ENCODE measurements around the gene TIPIN.
"Not testable (repeated sequence)": the region's sequence is repeated elsewhere in the genome, so short reads cannot be mapped to it uniquely, and the experiment has no call there.

Gene TIPIN

DNA sequence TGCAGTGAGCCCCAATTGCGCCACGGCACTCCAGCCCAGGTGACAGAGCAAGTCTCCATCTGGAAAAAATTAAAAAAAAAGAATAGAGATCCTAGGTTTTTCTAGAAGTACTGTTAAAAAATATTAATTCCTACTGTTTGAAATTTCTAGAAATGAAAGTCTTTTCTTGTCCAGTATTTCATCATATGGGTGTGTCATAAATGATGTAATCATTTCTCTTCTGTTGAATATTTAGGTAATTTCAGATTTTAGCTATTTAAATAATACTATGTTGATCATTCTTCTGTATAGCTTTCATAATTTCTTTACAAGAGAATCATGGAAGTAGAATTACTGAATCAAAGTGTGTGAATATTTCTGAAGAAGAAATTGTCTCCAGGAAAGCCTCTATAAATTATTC, 24.9 kb upstream of the TIPIN start:
- not testable (repeated sequence) for DNase-seq (ENCODE audit: low read depth)

DNA sequence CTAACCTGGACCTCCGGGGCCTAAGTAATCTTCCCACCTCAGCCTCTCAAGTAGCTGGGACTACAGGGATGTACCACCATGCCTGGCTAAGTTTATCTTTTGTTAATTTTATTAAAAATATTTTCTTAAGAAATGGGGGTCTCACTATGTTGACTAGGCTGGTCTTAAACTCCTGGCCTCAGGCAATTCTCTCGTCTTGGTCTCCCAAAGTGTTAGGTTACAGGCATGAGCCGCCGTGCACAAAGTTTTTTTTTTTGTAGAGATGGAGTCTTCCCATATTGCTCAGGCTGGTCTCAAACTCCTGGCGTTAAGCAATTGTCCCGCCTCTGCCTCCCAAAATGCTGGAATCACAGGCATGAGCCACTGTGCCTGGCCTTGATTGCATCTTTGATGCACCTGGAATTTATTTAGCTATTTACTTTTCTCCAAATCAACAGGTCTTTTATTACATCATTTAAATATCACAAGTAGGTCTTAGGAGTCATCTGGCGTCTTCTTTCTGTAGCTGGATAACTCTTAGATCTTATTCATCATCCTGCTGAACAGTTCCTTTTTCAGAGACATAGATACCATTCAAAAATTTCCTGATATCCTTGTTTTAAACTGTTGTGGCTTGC, 22.4 kb upstream of the TIPIN start:
- DNase-seq (ENCODE audit: low read depth): no peak

DNA sequence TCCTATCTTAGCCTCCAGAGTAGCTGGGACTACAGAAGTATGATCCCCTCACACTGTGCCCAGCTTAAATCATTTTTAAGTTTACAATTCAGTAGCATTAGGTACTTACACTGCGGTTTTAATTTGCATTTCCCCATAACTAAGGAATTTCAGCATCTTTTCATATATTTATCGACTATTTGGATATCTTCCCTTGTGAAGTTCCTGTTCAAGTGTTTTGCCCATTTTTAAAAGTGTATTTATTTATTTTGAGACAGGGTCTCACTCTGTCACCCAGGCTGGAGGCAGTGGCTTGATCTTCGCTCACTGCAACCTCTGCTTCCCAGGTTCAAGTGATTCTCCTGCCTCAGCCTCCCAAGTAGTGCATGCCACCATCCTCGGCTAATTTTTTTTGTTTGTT, 17.7 kb upstream of the TIPIN start:
- no peak for DNase-seq (ENCODE audit: low read depth)

DNA sequence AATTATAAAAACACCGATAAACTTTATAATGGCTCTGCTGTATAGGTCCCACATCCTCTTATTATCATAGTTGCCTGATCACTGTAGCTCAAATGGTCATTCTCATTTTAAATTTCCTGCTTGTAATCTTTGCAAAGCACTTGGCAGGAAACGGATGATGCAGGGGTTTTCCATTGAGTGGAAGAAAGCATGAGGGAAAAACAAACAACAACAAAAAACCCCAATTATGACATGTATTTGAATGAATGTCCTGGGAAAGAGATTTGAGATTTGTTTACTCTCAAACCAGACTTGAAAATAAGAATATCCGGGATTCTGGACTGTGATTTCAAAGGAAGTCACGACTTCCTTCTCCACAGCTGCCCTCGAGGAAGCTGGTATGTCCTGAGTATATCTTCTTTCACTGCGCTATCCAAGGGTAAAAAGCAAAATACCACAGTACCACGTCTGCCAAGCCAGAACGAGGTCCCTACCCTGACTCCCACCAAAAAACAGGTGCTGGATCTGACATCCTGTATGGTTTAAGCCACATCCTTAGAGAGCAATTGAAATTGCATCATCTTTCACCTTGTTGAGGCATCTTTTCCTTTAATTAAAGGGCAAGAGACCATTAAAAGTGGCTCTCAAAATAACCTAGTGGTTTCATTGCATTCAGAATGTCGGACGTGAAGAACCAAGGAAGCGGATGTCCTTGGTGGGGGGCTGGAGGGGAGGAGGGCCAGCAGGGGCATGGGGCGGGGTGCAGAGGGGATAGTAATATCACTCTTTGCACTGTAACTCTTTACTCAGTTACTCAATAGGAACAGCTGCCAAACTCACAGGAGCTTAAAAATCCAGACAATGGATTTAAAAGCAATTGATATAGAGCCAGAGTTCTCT, 13.5 kb upstream of the TIPIN start:
- DNase-seq (ENCODE audit: low read depth): no peak

DNA sequence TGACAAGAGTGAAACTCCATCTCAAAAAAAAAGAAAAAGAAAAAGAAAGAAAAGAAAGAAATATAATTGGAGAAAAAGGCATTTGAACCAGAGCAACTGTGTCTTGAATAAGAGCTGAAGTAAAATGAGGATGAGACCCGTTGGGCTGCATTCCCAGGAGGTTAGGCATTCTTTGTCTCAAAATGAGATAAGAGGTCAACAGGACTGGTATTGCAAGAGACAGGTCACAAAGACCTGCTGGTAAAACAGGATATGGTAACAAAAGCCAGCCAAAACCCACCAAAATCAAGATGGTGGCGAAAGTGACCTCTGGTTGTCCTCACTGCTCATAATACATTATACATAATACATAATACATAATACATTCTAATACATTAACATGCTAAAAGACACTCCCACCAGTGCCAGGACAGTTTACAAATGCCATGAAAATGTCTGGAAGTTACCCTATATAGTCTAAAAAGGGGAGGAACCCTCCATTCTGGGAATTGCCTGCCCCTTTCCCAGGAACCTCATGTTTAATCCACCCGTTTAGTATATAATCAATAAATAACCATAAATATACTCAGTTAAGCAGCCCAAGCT, 8.6 kb upstream of the TIPIN start:
- DNase-seq (ENCODE audit: low read depth): no peak

DNA sequence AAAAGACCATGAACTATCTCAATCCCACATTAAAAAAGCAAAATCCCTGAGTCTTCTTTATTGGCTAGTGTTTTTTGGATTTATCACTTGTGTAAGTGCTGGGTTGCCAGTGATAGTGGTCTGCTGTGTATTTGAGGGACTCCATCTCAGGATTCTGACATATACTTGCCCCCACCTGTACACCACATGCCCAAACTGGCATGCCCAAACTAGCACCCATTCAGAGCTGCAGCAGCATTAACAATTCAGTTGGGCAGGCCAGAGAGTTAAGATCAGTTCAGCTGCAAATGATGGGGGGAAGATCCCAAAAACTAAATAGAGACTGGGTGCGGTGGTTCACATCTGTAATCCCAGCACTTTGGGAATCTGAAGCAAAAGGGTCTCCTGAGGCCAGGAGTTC, 6.3 kb upstream of the TIPIN start:
- no peak for DNase-seq (ENCODE audit: low read depth)

DNA sequence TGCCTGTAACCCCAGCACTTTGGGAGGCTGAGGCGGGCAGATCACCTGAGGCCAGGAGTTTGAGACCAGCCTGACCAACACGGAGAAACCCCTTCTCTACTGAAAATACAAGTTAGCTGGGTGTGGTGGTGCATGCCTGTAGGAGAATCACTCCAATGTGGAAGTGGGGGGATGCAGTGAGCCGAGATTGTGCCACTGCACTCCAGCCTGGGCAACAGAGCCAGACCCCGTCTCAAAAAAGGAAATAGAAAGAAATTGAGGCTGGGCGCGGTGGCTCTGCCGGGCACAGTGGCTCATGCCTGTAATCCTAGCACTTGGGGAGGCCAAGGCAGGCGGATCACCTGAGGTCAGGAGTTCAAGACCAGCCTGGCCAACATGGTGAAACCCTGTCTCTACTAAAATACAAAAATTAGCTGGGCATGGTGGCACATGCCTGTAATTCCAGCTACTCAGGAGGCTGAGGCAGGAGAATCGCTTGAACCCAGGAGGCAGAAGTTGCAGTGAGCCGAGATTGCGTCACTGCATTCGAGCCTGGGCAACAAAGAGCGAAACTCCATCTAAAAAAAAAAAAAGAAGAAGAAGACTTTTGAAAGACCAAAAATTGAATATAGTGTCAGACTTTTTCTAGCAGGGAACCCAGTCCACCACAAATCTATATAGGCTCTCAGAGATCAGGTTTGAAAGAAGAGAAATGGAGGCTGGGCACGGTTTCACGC, 5.4 kb upstream of the TIPIN start:
- not testable (repeated sequence) for DNase-seq (ENCODE audit: low read depth)

DNA sequence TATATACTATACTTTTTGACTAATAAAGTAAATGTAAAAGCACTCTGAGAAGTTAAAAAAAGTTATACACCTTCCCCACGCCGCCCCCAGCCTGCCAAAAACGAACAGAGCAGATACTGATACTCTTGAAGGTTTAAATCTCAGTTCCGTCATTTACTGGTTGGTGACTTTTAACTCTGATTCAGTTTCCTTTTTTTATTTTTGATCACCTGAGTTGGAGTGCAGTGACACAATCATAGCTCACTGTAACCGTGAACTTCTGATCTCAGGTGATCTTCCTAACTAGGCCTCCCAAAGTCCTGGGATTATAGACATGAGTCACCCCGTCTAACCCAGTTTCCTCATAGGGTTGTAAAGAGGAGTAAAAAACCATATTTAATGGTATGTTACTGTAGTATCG, 3.3 kb upstream of the TIPIN start:
- DNase-seq (ENCODE audit: low read depth): no peak

DNA sequence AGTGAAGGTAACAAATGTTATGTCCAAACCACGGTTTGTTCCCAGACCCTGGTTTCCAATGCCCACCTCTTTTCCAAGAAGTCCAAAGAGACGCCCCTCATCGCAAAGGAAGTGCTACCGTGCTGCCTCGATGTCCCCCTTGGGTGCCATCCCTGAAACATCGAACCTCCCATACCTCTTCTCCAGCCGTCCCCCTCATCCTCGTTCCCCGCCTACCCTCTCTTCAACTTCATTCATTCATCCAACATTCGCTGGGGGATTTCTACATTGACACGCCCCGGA, 467 bp downstream of the TIPIN start:
- no peak for DNase-seq (ENCODE audit: low read depth)

DNA sequence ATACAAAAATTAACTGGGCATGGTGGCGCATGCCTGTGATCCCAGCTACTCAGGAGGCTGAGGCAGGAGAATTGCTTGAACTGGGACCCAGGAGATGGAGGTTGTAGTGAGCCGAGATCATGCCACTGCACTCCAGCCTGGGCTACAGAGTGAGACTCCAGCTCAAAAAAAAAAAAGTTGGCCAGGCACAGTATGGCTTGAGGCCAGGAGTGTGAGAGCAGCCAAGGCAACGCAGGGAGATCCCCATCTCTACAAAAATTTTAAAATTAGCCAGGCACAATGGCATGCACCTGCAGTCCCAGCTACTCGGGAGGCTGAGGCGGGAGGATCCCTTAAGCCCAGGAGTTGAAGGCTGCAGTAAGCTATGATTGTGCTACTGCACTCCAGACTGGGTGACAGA, 8.0 kb downstream of the TIPIN start:
- not testable (repeated sequence) for DNase-seq (ENCODE audit: low read depth)

DNA sequence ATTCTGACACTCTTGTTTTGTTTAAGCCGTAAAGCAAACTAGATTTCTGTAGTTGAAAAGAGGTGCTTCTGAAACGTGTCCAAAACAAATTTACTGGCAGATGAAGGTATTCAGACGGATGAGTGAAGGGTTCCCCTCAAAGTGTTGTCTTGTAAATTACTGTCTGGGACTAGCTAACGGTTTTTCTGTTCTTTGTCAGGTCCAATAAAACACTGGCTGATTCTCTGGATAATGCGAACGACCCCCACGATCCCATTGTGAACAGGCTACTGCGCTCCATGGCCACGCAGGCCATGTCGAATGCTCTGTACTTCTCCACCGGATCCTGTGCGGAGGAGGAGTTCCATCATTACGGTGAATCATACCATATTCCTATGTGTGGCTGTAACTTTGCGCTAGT, 27.7 kb downstream of the TIPIN start:
- DNase-seq (ENCODE audit: low read depth): no peak

DNA sequence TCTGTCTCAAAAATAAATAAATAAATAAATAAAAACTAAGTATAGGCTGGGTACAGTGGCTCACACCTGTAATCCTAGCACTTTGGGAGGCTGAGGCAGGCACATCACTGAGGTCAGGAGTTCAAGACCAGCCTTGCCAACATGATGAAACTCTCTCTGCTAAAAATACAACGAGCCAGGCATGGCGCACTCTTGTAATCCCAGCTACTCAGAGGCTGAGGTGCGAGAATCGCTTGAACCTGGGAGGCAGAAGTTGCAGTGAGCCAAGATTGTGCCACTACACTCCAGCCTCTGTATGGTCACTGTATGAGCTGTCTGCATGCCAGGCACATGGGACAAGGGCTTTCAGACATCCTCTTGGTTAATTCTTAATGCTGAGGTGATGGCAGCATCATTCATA, 28.7 kb downstream of the TIPIN start:
- DNase-seq (ENCODE audit: low read depth): no peak

DNA sequence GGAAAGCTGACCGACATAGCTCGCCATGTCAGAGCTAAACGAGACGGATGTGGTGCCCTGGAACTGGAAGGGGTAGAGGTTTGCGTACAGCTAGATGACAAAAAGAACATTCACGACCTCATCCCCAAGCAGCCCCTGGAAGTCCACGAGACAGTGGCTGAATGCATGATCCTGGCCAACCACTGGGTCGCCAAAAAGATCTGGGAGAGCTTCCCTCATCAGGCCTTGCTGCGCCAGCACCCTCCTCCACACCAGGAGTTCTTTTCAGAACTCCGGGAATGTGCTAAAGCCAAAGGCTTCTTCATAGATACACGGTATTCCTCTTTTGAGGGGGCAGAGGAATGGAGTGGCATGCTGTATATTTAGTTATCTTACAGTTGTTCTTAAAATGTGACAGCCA, 30.4 kb downstream of the TIPIN start:
- no peak for DNase-seq (ENCODE audit: low read depth)

DNA sequence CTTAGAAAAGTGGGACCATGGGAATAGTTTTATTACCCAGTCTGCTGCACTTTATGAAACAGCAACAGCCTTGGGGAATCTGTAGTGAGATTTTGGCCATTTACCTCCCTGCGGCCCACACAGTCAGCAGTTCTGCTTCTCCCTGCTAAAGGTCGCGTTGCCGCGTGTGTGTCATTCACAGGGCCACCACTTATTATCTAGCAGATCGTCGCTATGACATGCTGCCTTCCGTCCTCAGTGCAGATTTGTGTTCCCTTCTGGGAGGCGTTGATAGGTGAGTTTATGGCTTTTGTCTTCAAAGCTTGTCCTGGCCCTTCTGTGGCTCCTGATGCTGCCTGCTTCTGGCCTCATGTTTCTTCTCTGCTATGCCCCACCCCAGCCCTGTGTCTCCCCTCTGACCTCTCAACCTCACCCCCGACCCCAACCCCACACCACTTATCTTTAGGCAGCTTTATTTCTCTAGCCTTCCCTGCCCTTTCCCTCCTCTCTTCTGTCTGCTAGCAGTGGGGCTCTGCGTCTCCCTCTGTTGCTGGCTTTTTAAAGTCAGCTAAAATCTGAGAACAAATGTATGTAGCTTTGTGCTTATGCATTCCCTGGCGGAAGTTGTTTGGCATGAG, 33.1 kb downstream of the TIPIN start:
- no peak for DNase-seq (ENCODE audit: low read depth)

DNA sequence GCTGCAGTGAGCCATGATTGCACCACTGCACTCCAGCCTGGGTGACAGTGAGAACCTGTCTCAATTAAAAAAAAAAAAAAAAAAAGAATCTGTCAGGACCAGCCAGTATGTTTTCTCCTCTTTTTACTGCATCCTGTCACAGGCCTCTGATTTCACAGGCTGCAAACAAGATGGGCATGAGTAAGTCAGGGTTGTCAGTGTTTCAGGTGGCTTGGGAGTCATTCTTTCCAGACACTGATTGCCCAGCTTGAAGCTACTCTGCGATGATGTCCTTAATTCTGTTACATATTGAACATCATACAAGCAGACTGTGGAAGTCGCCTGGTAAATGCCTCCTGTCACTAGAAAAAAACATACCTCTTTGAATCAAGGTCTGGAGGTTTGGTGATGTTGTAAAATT, 44.3 kb downstream of the TIPIN start:
- DNase-seq (ENCODE audit: low read depth): no peak

DNA sequence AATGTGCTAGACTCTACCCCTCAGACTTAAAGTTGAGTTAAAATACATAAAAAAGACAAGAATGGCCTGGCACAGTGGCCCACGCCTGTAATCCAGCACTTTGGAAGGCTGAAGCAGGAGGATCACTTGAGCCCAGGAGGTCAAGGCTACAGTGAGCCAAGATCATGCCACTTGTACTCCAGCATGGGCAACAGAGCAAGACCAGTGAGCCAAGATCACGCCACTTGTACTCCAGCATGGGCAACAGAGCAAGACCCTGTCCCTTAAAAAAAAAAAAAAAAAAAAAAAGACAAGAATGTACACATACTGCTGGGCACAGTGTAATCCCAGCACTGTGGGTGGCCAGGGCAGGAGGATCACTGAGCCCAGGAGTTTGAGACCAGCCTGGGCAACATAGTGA, 45.7 kb downstream of the TIPIN start:
- DNase-seq (ENCODE audit: low read depth): no peak

DNA sequence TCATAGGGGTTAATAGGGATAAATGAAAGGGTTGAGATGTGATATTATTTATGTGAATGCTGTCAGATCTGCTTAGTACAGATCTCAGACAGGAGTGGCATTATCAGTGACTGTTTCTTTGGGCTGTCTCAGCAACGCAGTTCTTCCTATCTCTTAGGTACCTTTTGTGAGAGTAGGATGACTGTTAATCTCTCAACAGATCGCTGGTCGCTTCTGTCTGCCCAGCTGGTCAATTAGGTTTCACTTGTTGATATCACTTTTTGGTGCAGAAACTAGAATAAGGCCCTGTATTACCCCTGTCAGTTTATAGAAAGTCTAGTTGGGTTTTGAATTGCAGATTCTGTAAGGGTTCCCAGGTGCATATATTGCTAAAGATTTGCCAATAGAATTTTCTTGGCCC, 46.7 kb downstream of the TIPIN start:
- DNase-seq (ENCODE audit: low read depth): no peak

DNA sequence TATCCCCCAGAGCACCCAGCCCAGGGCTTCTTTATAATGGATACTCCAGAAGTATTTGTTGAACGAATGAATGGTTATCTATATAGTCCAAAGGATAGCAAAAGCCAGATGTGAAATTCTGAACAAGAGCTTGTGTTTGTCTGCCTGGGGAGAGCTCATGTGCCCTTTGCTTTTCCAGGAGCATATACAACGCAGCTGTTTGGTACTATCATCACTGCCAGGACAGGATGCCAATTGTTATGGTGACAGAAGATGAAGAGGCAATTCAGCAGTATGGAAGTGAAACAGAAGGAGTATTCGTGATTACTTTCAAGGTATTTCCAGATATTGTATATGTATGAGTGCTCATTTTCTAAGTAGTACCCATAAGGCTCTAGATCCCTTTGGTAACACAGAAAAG, 48.0 kb downstream of the TIPIN start:
- DNase-seq (ENCODE audit: low read depth): no peak

DNA sequence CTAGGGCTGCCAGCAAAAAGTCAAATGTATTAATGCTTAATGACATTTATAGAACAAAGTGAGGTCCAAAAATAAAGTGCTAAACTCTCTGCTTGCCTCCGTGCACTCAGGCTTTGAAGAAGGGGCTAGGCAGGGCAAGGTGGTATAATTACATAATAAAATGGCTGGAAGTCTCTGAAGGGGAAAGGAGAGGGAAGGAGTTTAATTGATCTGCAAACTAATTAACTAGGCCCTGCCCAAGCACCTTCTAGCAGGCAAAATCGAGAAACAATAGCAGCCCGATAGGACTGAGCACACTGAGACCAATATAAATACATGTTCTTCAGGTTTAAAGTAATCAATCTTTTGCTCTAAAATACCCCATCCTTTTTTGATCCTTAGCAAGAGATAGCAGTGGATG, 50.1 kb downstream of the TIPIN start:
- no peak for DNase-seq (ENCODE audit: low read depth)

DNA sequence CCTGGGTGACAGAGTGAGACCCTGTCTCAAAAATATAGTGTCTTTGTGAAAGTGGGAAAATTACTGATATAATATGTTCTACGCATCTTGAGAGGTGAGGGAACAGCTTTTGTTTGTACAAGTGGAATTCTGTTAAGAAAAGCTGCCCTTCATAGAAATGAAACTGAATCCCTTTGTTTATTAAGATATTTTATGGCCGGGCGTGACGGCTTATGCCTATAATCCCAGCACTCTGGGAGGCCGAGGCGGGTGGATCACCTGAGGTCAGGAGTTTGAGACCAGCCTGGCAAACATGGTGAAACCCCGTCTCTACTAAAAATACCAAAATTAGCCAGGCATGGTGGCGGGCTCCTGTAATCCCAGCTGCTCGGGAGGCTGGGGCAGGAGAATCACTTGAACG, 52.1 kb downstream of the TIPIN start:
- not testable (repeated sequence) for DNase-seq (ENCODE audit: low read depth)

DNA sequence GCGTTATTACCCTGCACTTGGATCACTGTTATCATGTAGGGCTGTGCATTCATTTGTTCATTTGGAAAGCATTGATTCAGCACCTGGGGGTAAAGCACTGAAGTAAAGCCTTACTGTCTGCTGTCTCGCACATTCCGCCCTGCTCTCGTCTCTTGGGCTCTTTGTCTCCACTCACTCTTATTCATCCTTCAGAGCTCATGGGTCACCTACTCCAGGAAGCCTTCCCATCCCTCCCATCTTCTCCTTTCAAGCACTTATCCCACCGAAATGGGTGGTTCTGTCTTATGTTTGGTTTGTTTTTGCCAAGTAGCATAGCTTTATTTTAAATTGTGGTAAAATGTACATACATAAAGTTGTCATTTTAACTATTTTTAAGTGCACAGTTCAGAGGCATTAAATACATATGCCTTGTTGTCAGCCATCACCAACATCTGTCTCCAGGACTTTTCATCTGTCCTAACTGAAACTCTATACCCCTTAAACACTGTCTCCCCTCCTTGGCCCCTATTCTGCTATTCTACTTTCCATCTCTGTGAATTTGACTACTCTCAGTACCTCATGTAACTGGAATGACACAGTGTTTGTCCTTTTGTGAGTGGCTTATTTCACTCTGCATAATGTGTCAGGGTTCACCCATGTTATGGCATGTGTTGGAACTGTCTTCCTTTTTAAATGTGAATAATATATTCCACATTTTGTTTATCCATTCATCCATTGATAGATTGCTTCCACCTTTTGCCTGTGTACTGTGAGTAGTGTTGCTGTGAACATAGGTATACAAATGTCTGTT, 53.8 kb downstream of the TIPIN start:
- DNase-seq (ENCODE audit: low read depth): no peak

DNA sequence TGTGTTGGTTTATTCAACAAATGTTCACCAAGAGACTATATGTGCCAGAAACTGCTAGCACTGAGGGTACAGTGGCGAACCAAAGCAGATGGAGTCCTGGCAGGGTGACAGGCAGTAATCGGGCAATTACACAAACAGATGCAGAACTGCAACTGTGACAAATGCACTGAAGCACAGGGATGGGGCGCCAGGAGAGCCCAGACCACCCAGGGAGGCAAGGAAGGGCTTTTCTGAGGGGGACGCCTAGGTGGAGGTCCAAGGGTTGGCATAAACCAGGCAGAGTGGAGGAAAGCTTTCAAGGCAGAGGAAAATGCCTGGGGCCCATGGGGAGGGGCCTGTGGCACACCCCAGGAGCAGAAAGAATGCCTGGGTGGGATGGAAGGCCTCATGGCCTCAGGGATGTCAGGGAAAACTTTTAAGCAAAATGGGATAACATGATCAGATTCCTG, 57.7 kb downstream of the TIPIN start:
- DNase-seq (ENCODE audit: low read depth): no peak

All from GM04503 (cell line).